GM12878 (cell line): ENCODE measurements around the gene FGD5. TPM values are rescaled to one million over a fixed set of nuclear protein-coding genes. Genes with fewer than 3 reads are reported as not detected.

Source experiments
- ATAC-seq: fragments of 200-7000 bp; cut with Tn5 transposase; 3 replicates; pipeline ENCODE4 v1.9.1; 2020; ENCODE audit warnings: mild to moderate bottlenecking, moderate library complexity
- BruUV-seq: library from RNA; stranded (reverse); fragments of 400-500 nt; replicated peaks from 2 replicates; lab custom pipeline; 2021; lab: Mats Ljungman, UMichigan
- CTCF ChIA-PET: fragments of 300-600 bp; sonication (Branson Sonifier 250); formaldehyde crosslinking; extraction: SDS; loops from one replicate; lab custom pipeline; 2021; ENCODE audit warnings: inconsistent platforms; lab: Yijun Ruan, JAX
- POLR2A ChIA-PET: fragments of 350-600 bp; formaldehyde crosslinking; extraction: SDS; loops from one replicate; lab custom pipeline; 2021; ENCODE audit warnings: inconsistent platforms; lab: Charles Lee
- RAD21 ChIA-PET: fragments of 300-600 bp; sonication (Branson Sonifier 250); formaldehyde crosslinking; loops from one replicate; lab custom pipeline; 2023; ENCODE audit warnings: antibody characterized with exemption; ENCODE audit not compliant: unreplicated experiment; lab: Charles Lee
- SMC1A ChIA-PET: fragments of 300-600 bp; sonication (Branson Sonifier 250); formaldehyde crosslinking; loops from one replicate; lab custom pipeline; 2023; ENCODE audit not compliant: unreplicated experiment, uncharacterized antibody; lab: Charles Lee
- DNase-seq: peaks from one replicate; pipeline ENCODE4 v3.0.0-alpha.2; 2011; ENCODE audit warnings: low read depth, low spot score
- FAIRE-seq: peaks from 3 replicates; lab custom pipeline; 2011; peaks lifted over from hg19 to GRCh38; lab: Jason Lieb, UNC
- H2AFZ ChIP-seq: 2 replicates; pipeline ENCODE4 v1.6.0; 2011; ENCODE audit warnings: low read depth, low read length, control low read depth; ENCODE audit not compliant: control insufficient read depth
- H3K27ac ChIP-seq: 2 replicates; pipeline ENCODE4 v1.5.1; 2011; ENCODE audit warnings: control low read depth; ENCODE audit not compliant: control insufficient read depth, insufficient read depth
- H3K27me3 ChIP-seq, 2 experiments: replicated peaks in 1 of 2; 2 replicates each; pipeline versions ENCODE4 v1.6.0 to v1.6.1; 2011; ENCODE audit warnings: low read length in 1 of 2; ENCODE audit not compliant: control insufficient read depth in 2 of 2, insufficient read depth in 2 of 2
- H3K36me3 ChIP-seq, 2 experiments: 2 replicates each; pipeline ENCODE4 v1.5.1; 2011; ENCODE audit warnings: low read length in 1 of 2; ENCODE audit not compliant: control insufficient read depth in 2 of 2, insufficient read depth in 2 of 2
- H3K4me1 ChIP-seq: 2 replicates; pipeline ENCODE4 v1.6.1; 2011; ENCODE audit warnings: mild to moderate bottlenecking, low read length, moderate library complexity, mixed read lengths; ENCODE audit not compliant: control insufficient read depth, insufficient read depth
- H3K4me2 ChIP-seq: 2 replicates; pipeline ENCODE4 v1.6.0; 2011; ENCODE audit warnings: control low read depth; ENCODE audit not compliant: control insufficient read depth, insufficient read depth
- H3K4me3 ChIP-seq: fragments of 200-600 bp; sonication (generic); 2 replicates; pipeline ENCODE4 v1.5.1; 2016
- H3K79me2 ChIP-seq: 2 replicates; pipeline ENCODE4 v1.6.0; 2011; ENCODE audit warnings: low read length; ENCODE audit not compliant: control insufficient read depth, insufficient read depth
- H3K9ac ChIP-seq: 2 replicates; pipeline ENCODE4 v1.8.0; 2011; ENCODE audit warnings: low read length, control low read depth, mixed read lengths; ENCODE audit not compliant: control insufficient read depth, insufficient read depth
- H3K9me3 ChIP-seq: replicated peaks from 3 replicates; pipeline ENCODE4 v1.5.1; 2011; ENCODE audit warnings: mild to moderate bottlenecking, low read length; ENCODE audit not compliant: control insufficient read depth, insufficient read depth
- H4K20me1 ChIP-seq: 2 replicates; pipeline ENCODE4 v1.6.0; 2011; ENCODE audit not compliant: control insufficient read depth, insufficient read depth
- BCL3 ChIP-seq: IDR thresholded peaks from 2 replicates; pipeline ENCODE4 v1.6.1; 2011; ENCODE audit warnings: borderline replicate concordance, low read depth, mild to moderate bottlenecking, moderate library complexity, low read length; ENCODE audit not compliant: insufficient read depth, poor library complexity, severe bottlenecking
- E4F1 ChIP-seq: fragments of 450-650 bp; IDR thresholded peaks from 2 replicates; pipeline ENCODE4 v1.6.1; 2018; ENCODE audit warnings: borderline replicate concordance, mild to moderate bottlenecking; ENCODE audit not compliant: partially characterized antibody
- ELK1 ChIP-seq: IDR thresholded peaks from 2 replicates; pipeline ENCODE4 v1.6.1; 2012; ENCODE audit warnings: low read depth, low read length, improper control_type of control experiment
- HCFC1 ChIP-seq: fragments of 150-350 bp; IDR thresholded peaks from 2 replicates; pipeline ENCODE4 v1.6.1; 2014; ENCODE audit warnings: low read length
- IRF5 ChIP-seq: fragments of 450-650 bp; IDR thresholded peaks from 2 replicates; pipeline ENCODE4 v1.6.1; 2017; ENCODE audit warnings: borderline replicate concordance
- MEF2A ChIP-seq: IDR thresholded peaks from 2 replicates; pipeline ENCODE4 v1.6.1; 2011; ENCODE audit warnings: low read depth, mild to moderate bottlenecking, low read length, moderate library complexity; ENCODE audit not compliant: insufficient read depth
- MTA3 ChIP-seq: IDR thresholded peaks from 2 replicates; pipeline ENCODE4 v1.6.1; 2012; ENCODE audit warnings: low read length, inconsistent platforms, borderline replicate concordance
- NFYB ChIP-seq: IDR thresholded peaks from 2 replicates; pipeline ENCODE4 v1.6.1; 2011; ENCODE audit warnings: low read depth, mild to moderate bottlenecking, low read length, improper control_type of control experiment, moderate library complexity; ENCODE audit not compliant: insufficient read depth
- PBX3 ChIP-seq: IDR thresholded peaks from 2 replicates; pipeline ENCODE4 v1.6.1; 2011; ENCODE audit warnings: mild to moderate bottlenecking, low read depth, low read length, moderate library complexity; ENCODE audit not compliant: insufficient replicate concordance
- POLR2A ChIP-seq: IDR thresholded peaks from 2 replicates; pipeline ENCODE4 v1.6.1; 2011; ENCODE audit warnings: low read depth, mild to moderate bottlenecking, low read length
- POLR2AphosphoS5 ChIP-seq: IDR thresholded peaks from 2 replicates; pipeline ENCODE4 v1.6.1; 2011; ENCODE audit warnings: mild to moderate bottlenecking, low read length, inconsistent platforms
- POU2F2 ChIP-seq: IDR thresholded peaks from 3 replicates; pipeline ENCODE4 v1.6.1; 2011; ENCODE audit warnings: low read depth, mild to moderate bottlenecking, low read length, borderline replicate concordance
- RBBP5 ChIP-seq: fragments of 200-600 bp; sonication (generic); conservative IDR thresholded peaks from 2 replicates; pipeline ENCODE4 v1.6.1; 2016
- TARDBP ChIP-seq: IDR thresholded peaks from 2 replicates; pipeline ENCODE4 v1.6.1; 2016; ENCODE audit warnings: borderline replicate concordance
- ZNF24 ChIP-seq: fragments of 450-650 bp; IDR thresholded peaks from 2 replicates; pipeline ENCODE4 v1.6.1; 2017; ENCODE audit warnings: antibody characterized with exemption, mild to moderate bottlenecking
- WGBS: methylation state at CpG from one replicate; pipeline ENCODE4 v1.1.6; 2016; ENCODE audit warnings: low lambda C conversion rate; ENCODE audit not compliant: insufficient replicate concordance, insufficient coverage; ENCODE audit errors: missing lambda C conversion rate; 5-methylcytosine and 5-hydroxymethylcytosine counted together
- in situ Hi-C: fragments of 300-500 bp; cut with MboI; formaldehyde crosslinking; loops from 9 replicates; pipeline ENCODE4 v1.14.3; 2018; ENCODE audit warnings: mixed read lengths
- intact Hi-C: fragments of 100-400 bp; cut with micrococcal nuclease; formaldehyde crosslinking; loops from one replicate; pipeline ENCODE4 v1.14.2; 2022; ENCODE audit not compliant: unreplicated experiment
- polyA plus RNA-seq, 11 experiments: library from polyadenylated mRNA; depleted of rRNA in 4 of 11; unstranded in 6 of 11; stranded (reverse) in 5 of 11; fragments of >200 nt; fragmentation: Nextera tagmentation in 4 of 11; fragmentation: Illumina TruSeq in 1 of 11; extraction: Ambion mirVana in 4 of 11; extraction: Trizol in 1 of 11; gene quantifications; 1 replicate in 1 of 11; 2 replicates in 10 of 11; pipeline versions ENCODE4 v1.2.1 to v1.2.3, GENCODE V29; 2011 to 2016; ENCODE audit warnings: inconsistent platforms in 2 of 11, missing spikeins in 2 of 11, low read depth in 1 of 11
- total RNA-seq, 4 experiments: library from RNA; depleted of rRNA in 3 of 4; stranded (reverse); fragments of >200 nt in 3 of 4; fragmentation: Illumina TruSeq in 1 of 4; extraction: Trizol in 1 of 4; gene quantifications; 2 replicates each; pipeline versions ENCODE4 v1.2.1 to v1.2.3, GENCODE V29; 2013 to 2021

FGD5 gene
- total and polyA plus RNA-seq, 10 of the 15 experiments (the other 5 are each of a cell fraction or from before 2014, with no cell fraction given) = 0.03 to 0.13 (median 0.11) TPM; not detected in 3

- RAD21 ChIA-PET = interaction anchor here (3.7 kb wide), 1 partner anchor 127 kb away, joined by 28 read pairs; no protein-coding TSS in a partner anchor
- Histone ChIP-seq H3K79me2 (no peaks in the 10 kb centered on the region), H3K4me2 (no peak overlapping the region), H3K27ac (no peak overlapping the region), H3K4me3 (no peak overlapping the region), H3K4me1 (no peaks in the 10 kb centered on the region), H3K36me3 (no peaks in the 10 kb centered on the region), H2AFZ (no peak overlapping the region), H3K9me3 (no peaks in the 10 kb centered on the region), H3K27me3 (peaks cover 1 to 2% of the 10 kb centered on the region in 2 experiments; a peak in 2 of 4 replicates), H4K20me1 (no peaks in the 10 kb centered on the region), H3K9ac (no peak overlapping the region)
- TF ChIP-seq E4F1 = no peak
- no peak for TF ChIP-seq NFYB
- TF ChIP-seq HCFC1 = no peak
- TF ChIP-seq POLR2AphosphoS5 = no peak
- TF ChIP-seq POLR2A = no peak
- no peak for TF ChIP-seq ELK1
- TF ChIP-seq ZNF24 = no peak
- no peak for TF ChIP-seq MEF2A
- TF ChIP-seq MTA3 = no peak
- no peak for TF ChIP-seq POU2F2
- no peak for TF ChIP-seq PBX3
- TF ChIP-seq TARDBP = no peak
- no peak for TF ChIP-seq IRF5
- no peak for TF ChIP-seq BCL3
- TF ChIP-seq RBBP5 = no peak
- no peak for DNase-seq
- POLR2A ChIA-PET = no interaction called here
- no TSS peak for BruUV-seq
- in situ Hi-C loops (no loop called here), intact Hi-C loops (no loop called here)
- SMC1A ChIA-PET = no interaction called here
- WGBS = 28% methylated on average over 2 of the region's 2 CpGs
- no peak for FAIRE-seq
- no peak for ATAC-seq
- CTCF ChIA-PET = interaction anchor here (1.5 to 7.1 kb wide), 4 partner anchors 13 to 128 kb away, joined by 3 to 53 read pairs (median 27); no protein-coding TSS in a partner anchor
These were observed 24.3 kb upstream of the FGD5 start for GRCh38 chr3:14794435-14794834.
